K562 (cell line): ENCODE results near the gene ERVFRD-1. TPM values are rescaled to one million over a fixed set of nuclear protein-coding genes. Genes with fewer than 3 reads are reported as not detected.
A peak's percentile ranks its signal among the peaks of the same experiment; 100 is the strongest.

Source experiments
- CBX1 ChIP-seq: sonication (generic); IDR thresholded peaks from 2 replicates; pipeline ENCODE4 v1.6.1; 2016; ENCODE audit warnings: antibody characterized with exemption, low read depth, mild to moderate bottlenecking
- CEBPG ChIP-seq, 3 experiments: fragments of 200-800 bp in 1 of 3; sonication (Bioruptor generic) in 1 of 3; sonication (generic) in 1 of 3; formaldehyde crosslinking in 1 of 3; IDR thresholded peaks in 2 of 3; conservative IDR thresholded peaks in 1 of 3; 2 replicates each; pipeline versions ENCODE4 v1.6.1 to v1.8.0; 2016 to 2022; ENCODE audit warnings: missing compliant biosample characterization in 2 of 3, missing genetic modification characterization in 2 of 3, mild to moderate bottlenecking in 1 of 3, missing genetic modification reagents in 1 of 3
- DMBX1 ChIP-seq: fragments of 250-450 bp; sonication (Bioruptor Pico); IDR thresholded peaks from 2 replicates; pipeline ENCODE4 v1.8.0; 2022; ENCODE audit warnings: inconsistent platforms, mild to moderate bottlenecking, moderate library complexity, borderline replicate concordance
- EP400 ChIP-seq: fragments of 450-650 bp; IDR thresholded peaks from 2 replicates; pipeline ENCODE4 v1.6.1; 2017; ENCODE audit warnings: antibody characterized with exemption, mild to moderate bottlenecking, moderate library complexity
- FOXK2 ChIP-seq, 2 experiments: fragments of 450-650 bp; IDR thresholded peaks in 1 of 2; conservative IDR thresholded peaks in 1 of 2; 2 replicates each; pipeline ENCODE4 v1.6.1; 2016; ENCODE audit warnings: low read depth in 2 of 2, mild to moderate bottlenecking in 1 of 2
- NUFIP1 ChIP-seq: fragments of 450-650 bp; IDR thresholded peaks from 2 replicates; pipeline ENCODE4 v1.6.1; 2018; ENCODE audit not compliant: partially characterized antibody
- TEAD4 ChIP-seq, 2 experiments: sonication (generic) in 1 of 2; formaldehyde crosslinking in 1 of 2; IDR thresholded peaks; 2 replicates each; pipeline versions ENCODE4 v1.6.1 to v1.8.0; 2012 to 2022; ENCODE audit warnings: borderline replicate concordance in 1 of 2, inconsistent platforms in 1 of 2, low read length in 1 of 2, mild to moderate bottlenecking in 1 of 2, missing genetic modification reagents in 1 of 2
- USF2 ChIP-seq: sonication (generic); formaldehyde crosslinking; IDR thresholded peaks from 2 replicates; pipeline ENCODE4 v1.5.0; 2020; ENCODE audit warnings: missing genetic modification reagents
- ZNF140 ChIP-seq: fragments of 250-450 bp; sonication (Bioruptor Pico); IDR thresholded peaks from 2 replicates; pipeline ENCODE4 v1.8.0; 2021; ENCODE audit warnings: moderate library complexity, mild to moderate bottlenecking, inconsistent platforms
- ZNF41 ChIP-seq: fragments of 250-450 bp; sonication (Bioruptor Pico); conservative IDR thresholded peaks from 2 replicates; pipeline ENCODE4 v1.4.0; 2020; ENCODE audit warnings: mild to moderate bottlenecking
- ZNF518B ChIP-seq: fragments of 250-450 bp; sonication (Bioruptor Pico); IDR thresholded peaks from 2 replicates; pipeline ENCODE4 v1.5.0; 2021; ENCODE audit warnings: mild to moderate bottlenecking, moderate library complexity
- polyA plus RNA-seq, 8 experiments: library from polyadenylated mRNA; depleted of rRNA in 4 of 8; stranded (reverse) in 5 of 8; unstranded in 3 of 8; fragments of >200 nt; fragmentation: Nextera tagmentation in 2 of 8; fragmentation: Illumina TruSeq in 1 of 8; extraction: Ambion mirVana in 2 of 8; extraction: Trizol in 1 of 8; gene quantifications; 2 replicates each; pipeline versions ENCODE4 v1.2.1 to v1.2.3, GENCODE V29; 2011 to 2014; ENCODE audit warnings: inconsistent platforms in 1 of 8, missing spikeins in 1 of 8
- total RNA-seq, 7 experiments: library from RNA; depleted of rRNA in 6 of 7; stranded (reverse); fragments of >200 nt in 6 of 7; fragmentation: Illumina TruSeq in 2 of 7; extraction: Trizol in 2 of 7; gene quantifications; 2 replicates each; pipeline versions ENCODE4 v1.2.1 to v1.2.3, GENCODE V29; 2011 to 2021; ENCODE audit warnings: low replicate concordance in 1 of 7

The ERVFRD-1 gene
- total and polyA plus RNA-seq, 9 of the 15 experiments (the other 6 are each of a cell fraction or from before 2014, with no cell fraction given) = 0.05 to 0.14 (median 0.09) TPM; not detected in 2

DNA sequence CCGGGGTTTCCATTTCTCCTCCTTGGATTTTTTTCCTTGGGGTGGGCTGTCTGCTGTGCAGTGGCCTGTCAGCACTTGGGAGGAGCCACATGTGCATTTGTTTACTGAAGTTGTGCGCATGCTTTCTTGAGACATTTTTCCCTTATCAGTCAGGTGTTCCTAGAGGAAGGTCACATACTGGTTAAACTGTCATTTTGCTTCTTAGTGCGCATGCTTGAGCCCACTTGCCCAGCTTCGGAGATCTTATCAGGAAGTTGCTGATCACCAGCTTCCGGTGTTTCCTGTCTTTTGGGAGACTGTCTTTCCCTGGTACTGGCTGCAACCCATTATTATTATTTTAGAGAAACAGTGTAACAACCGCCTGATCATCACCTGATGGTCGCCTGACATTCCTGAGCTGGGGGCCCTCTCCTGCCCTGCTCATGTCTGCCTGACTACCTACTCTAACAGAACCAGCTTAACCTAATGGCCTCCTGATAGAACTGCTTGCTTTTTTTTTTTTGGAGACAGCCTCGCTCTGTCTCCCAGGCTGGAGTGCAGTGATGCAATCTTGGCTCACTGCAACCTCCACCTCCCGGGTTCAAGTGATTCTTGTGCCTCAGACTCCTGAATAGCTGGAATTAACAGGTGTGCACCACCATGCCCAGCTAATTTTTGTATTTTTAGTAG, 378 bp upstream of the ERVFRD-1 start (continued):
- TF ChIP-seq USF2 = peak; percentile 38; the same call in 1 of the 2 replicates
- TF ChIP-seq ZNF518B (CRISPR knock-in tag) = no peak
- TF ChIP-seq FOXK2 (conservative IDR thresholded peaks at IDR 0.05 in 1 of 2, IDR thresholded peaks at IDR 0.05 in 1 of 2; ENCODE audit: low read depth in 2 of 2) = peak; percentile 75 to 81
- peak; percentile 37; the same call in 1 of the 2 replicates for TF ChIP-seq CBX1
- TF ChIP-seq CEBPG (CRISPR knock-in tag; IDR thresholded peaks at IDR 0.05) = peak; percentile 50; the same call in 1 of the 2 replicates
- peak; percentile 73 to 89 for TF ChIP-seq CEBPG (tag; conservative IDR thresholded peaks at IDR 0.05 in 1 of 2, IDR thresholded peaks at IDR 0.05 in 1 of 2)
- peak; percentile 42 for TF ChIP-seq EP400
- no peak for TF ChIP-seq ZNF140
- 0 out of 2 replicates have a peak, but pooled peaks have one; percentile 46 for TF ChIP-seq DMBX1 (CRISPR knock-in tag)
- no peak for TF ChIP-seq NUFIP1
- 0 out of 2 replicates have a peak, but pooled peaks have one; percentile 8 for TF ChIP-seq ZNF41 (CRISPR knock-in tag)
- peak; percentile 49 for TF ChIP-seq TEAD4 (IDR thresholded peaks at IDR 0.05; ENCODE audit: low read length)
- TF ChIP-seq TEAD4 (CRISPR knock-in tag; IDR thresholded peaks at IDR 0.05; ENCODE audit: borderline replicate concordance) = no peak
